Stimulated activated CD4-positive, alpha-beta T cell treated with anti-CD3 and anti-CD28 coated beads, Interleukin-1b, Interleukin-23, amount 100 ng/mL, for 24 hours (primary cell): ENCODE results near the gene EME1.

Experiments
- DNase-seq, 4 experiments: peaks; one replicate each; pipeline ENCODE4 v3.0.0-alpha.2; 2020; ENCODE audit warnings: low read depth in 4 of 4, low spot score in 1 of 4

The EME1 gene

GRCh38 chr17:50361561-50362480 lies 11.2 kb upstream of the EME1 start:
- DNase-seq = peak in 3 of 4 experiments; percentile 30 to 37 (median 36)

- DNase-seq = no peak
Observed at GRCh38 chr17:50362661-50363060, 10.4 kb upstream of the EME1 start.

- no peak for DNase-seq
Observed at GRCh38 chr17:50363217-50364060, 9.6 kb upstream of the EME1 start.

- DNase-seq = no peak
Observed at GRCh38 chr17:50364061-50364458, 9.0 kb upstream of the EME1 start.

- no peak for DNase-seq
Observed at GRCh38 chr17:50364715-50365114, 8.3 kb upstream of the EME1 start.

- no peak for DNase-seq
Observed at GRCh38 chr17:50365165-50365564, 7.9 kb upstream of the EME1 start.

GRCh38 chr17:50365649-50366393 lies 7.2 kb upstream of the EME1 start:
- DNase-seq = no peak

GRCh38 chr17:50367401-50367800 lies 5.6 kb upstream of the EME1 start:
- no peak for DNase-seq

GRCh38 chr17:50370052-50370451 lies 3.0 kb upstream of the EME1 start:
- DNase-seq = no peak

GRCh38 chr17:50371526-50371925 lies 1.5 kb upstream of the EME1 start:
- DNase-seq = no peak

GRCh38 chr17:50372222-50372757 lies 739 bp upstream of the EME1 start:
- DNase-seq = no peak

GRCh38 chr17:50373705-50374104 lies 676 bp downstream of the EME1 start:
- no peak for DNase-seq

GRCh38 chr17:50375858-50376538 lies 3.0 kb downstream of the EME1 start:
- no peak for DNase-seq

- DNase-seq = no peak
Observed at GRCh38 chr17:50379351-50380132, 6.5 kb downstream of the EME1 start.

- DNase-seq = no peak
Observed at GRCh38 chr17:50380369-50381259, 7.6 kb downstream of the EME1 start.

GRCh38 chr17:50381260-50381815 lies 8.3 kb downstream of the EME1 start:
- DNase-seq = no peak

- DNase-seq = no peak
Observed at GRCh38 chr17:50381920-50382319, 8.9 kb downstream of the EME1 start.

- DNase-seq = no peak
Observed at GRCh38 chr17:50382931-50383330, 9.9 kb downstream of the EME1 start.
